Measurements from ENCODE around the gene EPN2.

- TF ChIP-seq, protein P1, sequence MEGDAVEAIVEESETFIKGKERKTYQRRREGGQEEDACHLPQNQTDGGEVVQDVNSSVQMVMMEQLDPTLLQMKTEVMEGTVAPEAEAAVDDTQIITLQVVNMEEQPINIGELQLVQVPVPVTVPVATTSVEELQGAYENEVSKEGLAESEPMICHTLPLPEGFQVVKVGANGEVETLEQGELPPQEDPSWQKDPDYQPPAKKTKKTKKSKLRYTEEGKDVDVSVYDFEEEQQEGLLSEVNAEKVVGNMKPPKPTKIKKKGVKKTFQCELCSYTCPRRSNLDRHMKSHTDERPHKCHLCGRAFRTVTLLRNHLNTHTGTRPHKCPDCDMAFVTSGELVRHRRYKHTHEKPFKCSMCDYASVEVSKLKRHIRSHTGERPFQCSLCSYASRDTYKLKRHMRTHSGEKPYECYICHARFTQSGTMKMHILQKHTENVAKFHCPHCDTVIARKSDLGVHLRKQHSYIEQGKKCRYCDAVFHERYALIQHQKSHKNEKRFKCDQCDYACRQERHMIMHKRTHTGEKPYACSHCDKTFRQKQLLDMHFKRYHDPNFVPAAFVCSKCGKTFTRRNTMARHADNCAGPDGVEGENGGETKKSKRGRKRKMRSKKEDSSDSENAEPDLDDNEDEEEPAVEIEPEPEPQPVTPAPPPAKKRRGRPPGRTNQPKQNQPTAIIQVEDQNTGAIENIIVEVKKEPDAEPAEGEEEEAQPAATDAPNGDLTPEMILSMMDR (conservative IDR thresholded peaks at IDR 0.05), result no peak
- TF ChIP-seq EZH2 (IDR thresholded peaks at IDR 0.05; ENCODE audit: low read depth), result no peak
These were observed 31.9 kb downstream of the EPN2 start for GRCh38 chr17:19269106-19269505.

Data from PC-9 (cell line).